PC-3 (cell line): ENCODE measurements around the gene EME2. TPM values are rescaled to one million over a fixed set of nuclear protein-coding genes. Genes with fewer than 3 reads are reported as not detected.

Source experiments
- ATAC-seq: fragments of 200-7000 bp; cut with Tn5 transposase; 2 replicates; pipeline ENCODE4 v1.9.1; 2020; ENCODE audit warnings: mild to moderate bottlenecking, moderate library complexity
- BruUV-seq: library from RNA; stranded (reverse); fragments of 400-500 nt; replicated peaks from 2 replicates; lab custom pipeline; 2021; lab: Mats Ljungman, UMichigan
- CTCF ChIA-PET: fragments of 300-600 bp; sonication (Branson Sonifier 250); formaldehyde crosslinking; loops from one replicate; lab custom pipeline; 2022; ENCODE audit warnings: antibody characterized with exemption; lab: Charles Lee
- POLR2A ChIA-PET: fragments of 300-600 bp; sonication (Branson Sonifier 250); formaldehyde crosslinking; loops from one replicate; lab custom pipeline; 2022; ENCODE audit warnings: antibody characterized with exemption; ENCODE audit not compliant: unreplicated experiment; lab: Charles Lee
- DNase-seq: peaks from one replicate; pipeline ENCODE4 v3.0.0-alpha.2; 2015
- H2AFZ ChIP-seq: fragments of 300-600 bp; sonication (generic); 2 replicates; pipeline ENCODE4 v1.6.0; 2016; ENCODE audit warnings: antibody characterized with exemption, low read length
- H3F3A ChIP-seq: fragments of 300-600 bp; sonication (generic); one replicate; pipeline ENCODE4 v1.6.0; 2017; ENCODE audit warnings: antibody characterized with exemption, low read length, control low read depth, mild to moderate bottlenecking; ENCODE audit not compliant: unreplicated experiment
- H3K27ac ChIP-seq: fragments of 300-600 bp; sonication (generic); 2 replicates; pipeline ENCODE4 v1.5.1; 2016; ENCODE audit warnings: mild to moderate bottlenecking, low read length
- H3K27me3 ChIP-seq: fragments of 300-600 bp; sonication (generic); 2 replicates; pipeline ENCODE4 v1.6.1; 2016; ENCODE audit warnings: low read length, mixed read lengths
- H3K36me3 ChIP-seq: fragments of 300-600 bp; sonication (generic); 2 replicates; pipeline ENCODE4 v1.6.1; 2016; ENCODE audit warnings: low read depth, mixed run types, low read length, mixed read lengths
- H3K4me1 ChIP-seq: fragments of 300-600 bp; sonication (generic); 2 replicates; pipeline ENCODE4 v1.5.1; 2016; ENCODE audit warnings: low read length; ENCODE audit not compliant: insufficient read depth
- H3K4me2 ChIP-seq: fragments of 300-600 bp; sonication (generic); 2 replicates; pipeline ENCODE4 v1.6.0; 2016; ENCODE audit warnings: low read length
- H3K4me3 ChIP-seq: fragments of 300-600 bp; sonication (generic); 2 replicates; pipeline ENCODE4 v1.5.1; 2016; ENCODE audit warnings: mild to moderate bottlenecking, low read length, mixed read lengths
- H3K79me2 ChIP-seq: fragments of 300-600 bp; sonication (generic); 2 replicates; pipeline ENCODE4 v1.6.1; 2017; ENCODE audit warnings: low read length, mixed read lengths
- H3K9ac ChIP-seq: fragments of 300-600 bp; sonication (generic); 2 replicates; pipeline ENCODE4 v1.6.0; 2016; ENCODE audit warnings: mild to moderate bottlenecking, low read length
- H3K9me2 ChIP-seq: fragments of 300-600 bp; sonication (generic); replicated peaks from 2 replicates; pipeline ENCODE4 v1.6.1; 2016; ENCODE audit warnings: mixed run types, low read length, mixed read lengths
- H3K9me3 ChIP-seq: fragments of 300-600 bp; sonication (generic); 2 replicates; pipeline ENCODE4 v1.6.1; 2016; ENCODE audit warnings: low read length, mixed read lengths
- H4K20me1 ChIP-seq: fragments of 300-600 bp; sonication (generic); 2 replicates; pipeline ENCODE4 v1.6.1; 2016; ENCODE audit warnings: low read length, mixed read lengths
- CTCF ChIP-seq: fragments of 300-600 bp; sonication (generic); conservative IDR thresholded peaks from 2 replicates; pipeline ENCODE4 v1.5.1; 2017; ENCODE audit warnings: antibody characterized with exemption, low read depth, mild to moderate bottlenecking, low read length
- EZH2 ChIP-seq: fragments of 300-600 bp; sonication (generic); IDR thresholded peaks from one replicate; pipeline ENCODE4 v1.6.1; 2017; ENCODE audit warnings: antibody characterized with exemption, mild to moderate bottlenecking, low read length; ENCODE audit not compliant: unreplicated experiment
- EZH2phosphoT487 ChIP-seq: fragments of 300-600 bp; sonication (generic); IDR thresholded peaks from 2 replicates; pipeline ENCODE4 v1.6.1; 2018; ENCODE audit warnings: mild to moderate bottlenecking, antibody characterized with exemption, low read length, borderline replicate concordance
- intact Hi-C: fragments of 100-400 bp; cut with micrococcal nuclease; formaldehyde crosslinking; loops from 2 replicates; pipeline ENCODE4 v1.9.0; 2023
- total RNA-seq: library from RNA; depleted of rRNA; stranded (reverse); fragments of >200 nt; gene quantifications from 2 replicates; pipeline ENCODE4 v1.2.3, GENCODE V29; 2014

The EME2 gene
- total RNA-seq, 1 experiment from 2014 or later: 12.5 TPM

GRCh38 chr16:1787322-1788094 is 14.9 kb downstream of the EME2 start:
- no peaks in the 10 kb centered on the region for H3K36me3 ChIP-seq
- H3K27ac ChIP-seq: no peak overlapping the region
- no peak overlapping the region for H3K9ac ChIP-seq
- peaks cover 37% of the 10 kb centered on the region for H3K79me2 ChIP-seq
- BruUV-seq: no TSS peak
- no peak overlapping the region for H2AFZ ChIP-seq
- ATAC-seq (no peak), DNase-seq (no peak)
- H3K4me1 ChIP-seq: no peaks in the 10 kb centered on the region; the same call in 1 of the 2 replicates
- CTCF ChIA-PET: no interaction called here
- intact Hi-C loops: no loop called here
- POLR2A ChIA-PET: no interaction called here
- H3K27me3 ChIP-seq: no peaks in the 10 kb centered on the region
- H3K4me3 ChIP-seq: no peak overlapping the region
- no peaks in the 10 kb centered on the region for H3K9me3 ChIP-seq
- no peaks in the 10 kb centered on the region for H3K9me2 ChIP-seq
- no peak overlapping the region for H3K4me2 ChIP-seq
- TF ChIP-seq CTCF: no peak
- TF ChIP-seq EZH2: no peak
- TF ChIP-seq EZH2phosphoT487: no peak
- H3F3A ChIP-seq: no peaks in the 10 kb centered on the region
- H4K20me1 ChIP-seq: no peaks in the 10 kb centered on the region

- Histone ChIP-seq H3F3A (no peaks in the 10 kb centered on the region), H3K4me2 (no peak overlapping the region), H3K79me2 (peaks cover 34% of the 10 kb centered on the region), H3K9me2 (no peaks in the 10 kb centered on the region), H3K9me3 (no peaks in the 10 kb centered on the region), H3K27ac (no peak overlapping the region), H3K27me3 (no peaks in the 10 kb centered on the region), H2AFZ (no peak overlapping the region), H3K9ac (no peak overlapping the region), H3K36me3 (no peaks in the 10 kb centered on the region), H4K20me1 (no peaks in the 10 kb centered on the region), H3K4me3 (no peak overlapping the region), H3K4me1 (no peaks in the 10 kb centered on the region; the same call in 1 of the 2 replicates)
- ATAC-seq (no peak), DNase-seq (no peak)
- ChIA-PET POLR2A (no interaction called here), CTCF (no interaction called here)
- no TSS peak for BruUV-seq
- TF ChIP-seq EZH2phosphoT487: no peak
- TF ChIP-seq EZH2: no peak
- no peak for TF ChIP-seq CTCF
- intact Hi-C loops: no loop called here
Observed at GRCh38 chr16:1788095-1788707, 15.6 kb downstream of the EME2 start.

GRCh38 chr16:1788708-1789100 is 16.1 kb downstream of the EME2 start:
- ATAC-seq (no peak), DNase-seq (no peak)
- TF ChIP-seq CTCF: no peak
- TF ChIP-seq EZH2: no peak
- TF ChIP-seq EZH2phosphoT487: no peak
- H3K36me3 ChIP-seq: no peaks in the 10 kb centered on the region
- no TSS peak for BruUV-seq
- no peaks in the 10 kb centered on the region for H4K20me1 ChIP-seq
- H3K9ac ChIP-seq: no peak overlapping the region
- no peaks in the 10 kb centered on the region; the same call in 1 of the 2 replicates for H3K4me1 ChIP-seq
- no peak overlapping the region for H3K27ac ChIP-seq
- intact Hi-C loops: no loop called here
- H3K27me3 ChIP-seq: no peaks in the 10 kb centered on the region
- no peak overlapping the region for H2AFZ ChIP-seq
- no peaks in the 10 kb centered on the region for H3F3A ChIP-seq
- H3K4me3 ChIP-seq: no peak overlapping the region
- H3K79me2 ChIP-seq: peaks cover 29% of the 10 kb centered on the region
- ChIA-PET POLR2A (no interaction called here), CTCF (no interaction called here)
- H3K9me2 ChIP-seq: no peaks in the 10 kb centered on the region
- H3K4me2 ChIP-seq: no peak overlapping the region
- H3K9me3 ChIP-seq: no peaks in the 10 kb centered on the region
